ENCODE results near the gene ASGR1.
"Not testable (repeated sequence)": the region's sequence is repeated elsewhere in the genome, so short reads cannot be mapped to it uniquely, and the experiment has no call there.

Gene ASGR1

GRCh38 chr17:7190276-7190917 is 11.2 kb upstream of the ASGR1 start:
- no peak for DNase-seq

DNA sequence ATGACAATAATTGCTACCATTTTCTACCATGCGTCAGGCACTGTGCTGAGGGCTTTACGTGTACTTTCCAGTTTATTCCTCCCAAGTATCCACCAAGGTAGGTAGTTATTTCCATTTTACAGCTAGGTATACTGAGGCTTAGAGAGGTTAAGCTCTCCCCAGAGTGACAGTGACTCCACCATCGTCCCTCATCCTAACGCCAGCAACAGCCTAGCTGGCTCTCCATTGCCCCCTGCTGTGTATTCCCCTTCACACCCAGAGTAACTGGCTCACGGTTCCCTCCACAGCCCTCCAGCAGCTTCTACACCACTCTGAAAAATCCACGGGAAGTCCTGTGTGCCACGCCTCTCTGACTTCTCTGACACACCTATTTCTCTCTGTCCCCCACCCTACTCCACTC is 7.1 kb upstream of the ASGR1 start:
- no peak for DNase-seq

- no peak for DNase-seq
These were observed 5.5 kb upstream of the ASGR1 start for GRCh38 chr17:7184647-7185046.

DNA sequence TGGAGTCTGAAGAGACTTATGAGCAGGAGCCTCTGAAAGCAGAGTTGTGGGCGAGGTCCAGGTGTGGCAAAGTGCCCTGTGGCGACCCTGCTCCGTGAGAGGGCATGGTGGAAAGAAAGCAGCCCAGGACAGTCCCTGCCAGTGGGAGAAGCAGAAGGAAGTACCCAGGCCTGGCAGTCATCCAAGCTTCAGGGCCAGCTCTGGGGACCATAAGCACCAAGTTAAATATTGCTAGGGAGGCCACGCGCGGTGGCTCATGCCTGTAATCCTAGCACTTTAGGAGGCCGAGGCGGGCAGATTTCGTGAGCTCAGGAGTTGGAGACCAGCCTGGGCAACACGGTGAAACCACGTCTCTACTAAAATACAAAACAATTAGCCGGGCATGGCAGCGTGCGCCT is 4.9 kb upstream of the ASGR1 start:
- DNase-seq = no peak

DNA sequence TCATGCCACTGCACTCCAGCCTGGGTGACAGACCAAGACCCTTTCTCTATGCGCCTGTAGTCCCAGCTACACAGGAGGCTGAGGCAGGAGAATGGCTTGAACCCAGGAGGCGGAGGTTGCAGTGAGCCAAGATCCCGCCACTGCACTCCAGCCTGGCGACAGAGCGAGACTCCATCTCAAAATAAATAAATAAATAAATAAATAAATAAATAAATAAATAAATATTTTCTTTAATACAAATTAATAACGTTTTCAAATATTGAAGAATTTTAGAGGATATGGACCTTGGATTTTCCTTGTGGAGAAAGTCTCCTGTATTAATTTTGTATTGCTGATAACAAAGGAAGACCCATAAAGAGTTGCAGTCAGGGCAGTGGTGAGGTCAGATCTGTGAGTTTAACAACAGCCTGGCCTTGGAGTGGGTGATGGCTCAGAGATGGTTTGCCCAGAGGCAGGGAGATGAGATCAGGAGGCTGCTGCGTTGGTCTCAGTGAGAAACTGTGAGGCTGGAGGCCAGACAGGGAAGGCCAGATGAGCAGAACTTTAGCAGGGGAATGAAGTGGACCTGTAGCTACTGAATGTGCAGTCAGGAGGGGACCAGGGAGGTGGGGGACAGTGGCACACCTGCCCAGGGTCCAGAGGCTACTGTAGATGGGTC is 4.4 kb upstream of the ASGR1 start:
- DNase-seq = no peak

GRCh38 chr17:7182101-7182500 is 2.9 kb upstream of the ASGR1 start:
- DNase-seq = not testable (repeated sequence)

DNA sequence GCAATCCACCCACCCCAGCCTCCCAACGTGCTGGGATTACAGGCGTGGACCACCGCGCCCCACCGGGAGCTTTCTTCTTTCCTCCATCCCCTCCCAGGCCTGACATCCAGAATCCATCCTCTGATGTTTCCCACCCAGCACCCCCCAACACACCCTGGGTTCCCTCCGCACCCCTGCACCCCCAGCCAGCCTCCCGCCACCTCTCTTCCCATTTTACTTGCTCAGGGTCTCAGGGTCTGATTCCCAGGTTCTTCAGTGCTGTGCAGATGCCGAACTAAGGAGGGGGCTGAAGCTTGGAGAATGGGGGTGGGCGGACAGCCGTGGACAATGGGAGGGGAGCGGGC is 225 bp downstream of the ASGR1 start:
- no peak for DNase-seq

- DNase-seq = no peak
These were observed 1.2 kb downstream of the ASGR1 start for GRCh38 chr17:7177954-7178477.

DNA sequence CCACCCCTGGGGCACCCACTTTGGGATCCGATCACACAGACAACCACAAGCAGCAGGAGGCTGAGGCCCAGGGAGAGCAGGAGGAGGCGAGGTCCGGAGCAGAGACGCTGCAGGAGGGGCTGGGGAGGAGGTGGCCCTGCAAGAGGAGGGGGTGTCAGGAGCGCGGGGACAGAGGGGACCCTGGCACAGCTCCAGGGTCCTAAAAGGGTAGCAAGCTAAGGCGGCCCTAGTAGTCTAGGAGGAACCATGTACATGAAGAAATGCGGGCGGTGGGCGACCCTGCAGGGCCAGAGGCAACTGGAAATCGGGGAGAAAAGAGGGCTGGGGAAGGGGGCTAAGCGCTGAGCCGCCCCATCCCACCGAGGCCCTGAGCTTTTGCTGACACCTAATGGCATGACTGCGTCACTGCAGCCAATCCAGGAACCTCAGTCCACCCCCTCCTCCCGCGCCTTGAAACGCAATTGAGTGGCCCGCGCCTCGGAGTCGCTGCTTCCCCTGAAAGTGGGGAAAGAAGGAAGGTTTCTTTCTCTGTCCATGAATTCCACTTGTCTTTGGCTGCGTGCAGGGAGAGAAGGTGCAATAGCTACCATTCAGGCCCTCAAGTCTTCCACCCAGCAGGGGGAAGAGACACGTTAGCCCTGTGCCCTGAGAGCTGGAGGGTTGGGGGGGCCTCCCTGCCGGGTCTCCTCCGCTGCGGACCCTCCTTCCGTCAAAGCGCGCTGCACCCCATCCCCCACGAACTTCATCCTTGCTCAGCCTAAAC is 1.8 kb downstream of the ASGR1 start:
- peak; percentile 46 for DNase-seq

- no peak for DNase-seq
These were observed 2.4 kb downstream of the ASGR1 start for GRCh38 chr17:7176841-7177190.

DNA sequence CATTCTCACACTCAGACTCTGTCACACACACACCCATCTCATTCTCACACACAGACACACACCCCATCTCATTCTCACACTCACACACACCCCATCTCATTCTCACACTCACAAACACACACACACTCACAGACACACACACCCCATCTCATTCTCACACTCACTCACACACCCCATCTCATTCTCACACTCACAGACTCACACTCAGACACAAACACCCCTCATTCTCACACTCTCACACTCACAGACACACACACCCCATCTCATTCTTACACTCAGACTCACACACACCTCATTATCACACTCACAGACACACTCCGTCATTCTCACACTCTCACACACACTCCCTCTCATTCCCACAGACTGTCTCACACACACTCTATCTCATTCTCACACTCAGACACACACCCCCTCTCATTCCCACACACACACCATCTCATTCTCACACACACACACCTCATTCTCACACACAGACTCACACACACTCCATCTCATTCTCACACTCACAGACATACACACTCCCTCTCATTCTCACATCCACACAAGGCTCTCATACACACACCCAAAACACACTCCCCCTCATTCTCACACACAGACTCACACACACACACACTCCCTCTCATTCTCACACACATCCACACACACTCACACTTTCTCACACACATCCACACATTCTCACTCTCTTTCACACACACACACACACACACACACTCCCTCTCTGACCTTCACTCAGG is 2.9 kb downstream of the ASGR1 start:
- no peak for DNase-seq

GRCh38 chr17:7175330-7175733 is 3.8 kb downstream of the ASGR1 start:
- DNase-seq = no peak

DNA sequence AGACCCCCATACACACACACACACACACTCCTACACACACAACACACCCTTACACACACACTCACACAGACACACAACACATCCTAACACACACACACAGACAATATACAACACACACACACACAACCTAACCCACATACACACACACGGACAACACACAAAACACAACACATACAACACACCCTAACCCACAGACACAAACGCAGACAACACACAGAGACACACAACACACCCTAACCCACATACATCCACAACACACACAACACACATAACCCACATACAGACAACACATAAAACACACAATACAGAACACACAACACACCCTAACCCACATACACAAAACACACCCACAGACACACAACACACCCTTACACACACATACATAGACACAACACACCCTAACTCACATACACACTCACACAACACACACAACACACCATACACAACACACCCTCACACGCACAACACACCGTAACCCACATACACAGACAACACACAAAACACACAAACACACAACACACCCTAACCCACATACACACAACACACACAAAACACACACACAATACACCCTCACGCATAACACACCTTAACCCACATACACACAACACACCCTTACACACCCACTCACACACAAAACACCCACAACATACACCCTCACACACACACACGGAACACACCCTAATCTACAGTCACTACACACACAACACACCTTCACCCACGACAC is 4.4 kb downstream of the ASGR1 start:
- DNase-seq = no peak

DNA sequence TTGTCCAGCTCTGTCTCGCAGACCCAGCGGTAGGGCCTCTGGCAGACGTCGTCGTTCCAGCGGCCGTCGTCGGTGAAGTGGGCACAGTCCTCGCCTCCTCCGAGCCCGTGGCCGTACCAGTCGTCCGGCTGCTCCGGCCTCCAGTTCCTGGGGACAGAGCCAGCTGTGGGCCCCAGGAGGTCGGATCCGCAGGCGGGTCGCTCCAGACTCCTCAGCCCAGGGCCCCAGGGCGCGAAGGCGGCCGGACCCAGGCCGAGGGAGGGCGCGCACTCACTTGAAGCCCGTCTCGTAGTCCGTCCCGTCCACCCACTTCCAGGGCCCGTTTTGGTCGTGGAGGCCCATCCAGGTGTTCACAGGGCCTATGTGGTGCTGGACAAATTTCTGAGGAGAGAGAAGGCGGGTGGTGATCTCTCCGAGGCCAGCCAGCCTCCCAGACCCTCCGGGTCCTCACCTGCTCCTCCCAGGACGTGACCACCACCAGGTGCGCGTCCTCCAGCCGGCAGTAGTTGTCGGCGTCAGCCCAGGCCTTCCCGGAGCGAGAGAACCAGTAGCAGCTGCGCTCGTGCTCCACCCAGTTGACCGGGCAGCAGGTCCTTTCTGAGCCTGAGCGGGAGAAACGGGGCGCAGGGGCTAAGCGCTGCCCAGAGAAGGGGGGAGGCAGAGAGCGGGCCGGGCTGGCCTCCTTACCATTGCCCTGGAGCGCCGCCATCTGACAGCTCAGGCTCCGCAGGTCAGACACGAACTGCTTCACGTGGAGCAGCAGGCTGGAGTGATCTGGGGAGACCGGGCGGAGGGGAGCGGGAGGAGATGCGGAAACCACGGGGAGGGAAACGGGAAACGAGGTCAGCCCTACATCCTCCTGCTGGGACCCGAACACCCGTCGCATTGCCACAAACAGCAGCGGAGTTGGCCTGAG is 5.2 kb downstream of the ASGR1 start:
- peak; percentile 21 for DNase-seq

DNA sequence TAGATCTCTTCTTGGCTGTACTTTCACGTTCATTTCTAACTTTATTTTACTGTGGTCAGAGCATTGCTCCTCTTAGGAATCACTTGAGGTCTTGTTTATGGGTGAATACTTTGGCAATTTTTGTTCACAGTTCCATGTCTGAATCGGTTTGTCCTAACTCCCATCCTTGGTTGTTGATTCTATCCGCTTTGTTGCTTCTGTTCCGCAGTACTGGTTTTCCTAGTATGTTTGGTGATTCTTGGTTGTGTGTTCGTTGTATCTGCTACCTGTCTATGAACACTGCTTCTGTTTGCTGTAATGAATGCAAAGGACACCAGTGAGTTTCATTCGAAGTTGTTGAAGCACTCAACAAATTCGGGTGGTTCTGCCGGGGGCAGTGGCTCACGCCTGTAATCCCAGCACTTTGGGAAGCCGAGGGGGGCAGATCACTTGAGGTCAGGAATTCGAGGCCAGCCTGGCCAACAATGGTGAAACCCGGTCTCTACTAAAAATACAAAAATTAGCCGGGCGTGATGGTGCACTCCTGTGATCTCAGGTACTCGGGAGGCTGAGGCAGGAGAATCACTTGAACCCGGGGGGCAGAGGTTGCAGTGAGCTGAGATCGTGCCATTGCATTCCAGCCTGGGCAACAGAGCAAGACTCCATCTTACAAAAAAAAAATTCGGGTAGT is 6.5 kb downstream of the ASGR1 start:
- not testable (repeated sequence) for DNase-seq

DNA sequence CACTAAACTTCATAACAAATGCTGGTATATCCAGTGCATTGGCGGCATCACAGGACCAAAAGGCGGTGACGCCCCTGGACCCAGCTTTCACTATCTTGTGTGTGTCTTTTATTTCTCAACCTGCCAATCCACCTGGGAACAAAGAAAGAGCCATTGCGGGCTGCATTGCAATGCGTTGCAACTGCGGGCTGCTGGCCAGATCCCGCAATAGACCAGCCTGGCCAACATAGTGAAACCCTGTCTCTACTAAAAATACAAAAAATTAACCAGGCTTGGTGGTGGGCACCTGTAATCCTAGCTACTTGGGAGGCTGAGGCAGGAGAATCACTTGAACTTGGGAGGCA is 9.6 kb downstream of the ASGR1 start:
- DNase-seq = not testable (repeated sequence)

DNA sequence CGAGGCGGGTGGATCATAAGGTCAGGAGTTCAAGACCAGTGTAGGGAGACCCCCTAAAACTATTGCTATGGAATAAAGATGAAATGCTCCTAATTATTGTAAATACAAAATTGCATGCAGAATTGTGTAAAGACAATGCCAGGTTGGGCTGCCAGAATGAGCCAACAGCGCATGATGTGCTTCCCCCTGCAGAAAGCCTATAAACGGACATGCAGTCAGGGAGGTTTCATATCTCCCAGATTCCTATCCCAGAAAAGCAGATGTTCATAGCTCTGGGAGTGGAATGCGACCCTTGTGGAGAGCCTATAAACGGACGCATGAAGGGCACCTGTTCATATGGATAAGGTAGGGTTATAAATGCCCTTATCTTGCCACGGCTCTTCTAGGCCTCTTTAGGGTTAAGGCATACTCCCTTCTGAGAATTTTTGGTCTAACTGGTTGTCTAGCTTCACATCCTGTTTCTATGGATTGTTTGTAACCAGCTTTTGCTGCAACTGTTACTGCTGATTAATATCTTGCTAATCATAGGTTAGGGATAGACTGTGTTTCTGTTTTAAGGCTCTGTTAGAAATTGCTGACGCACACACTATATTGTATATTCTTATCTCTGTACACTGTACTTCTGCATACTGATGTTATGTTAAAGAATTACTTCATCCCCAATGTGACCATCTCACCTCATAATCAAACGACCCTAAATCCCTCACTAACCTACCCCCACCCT is 10.2 kb downstream of the ASGR1 start:
- DNase-seq = not testable (repeated sequence)

GRCh38 chr17:7167832-7168231 is 11.3 kb downstream of the ASGR1 start:
- DNase-seq = no peak

- DNase-seq = no peak
These were observed 12.3 kb downstream of the ASGR1 start for GRCh38 chr17:7166873-7167272.

DNA sequence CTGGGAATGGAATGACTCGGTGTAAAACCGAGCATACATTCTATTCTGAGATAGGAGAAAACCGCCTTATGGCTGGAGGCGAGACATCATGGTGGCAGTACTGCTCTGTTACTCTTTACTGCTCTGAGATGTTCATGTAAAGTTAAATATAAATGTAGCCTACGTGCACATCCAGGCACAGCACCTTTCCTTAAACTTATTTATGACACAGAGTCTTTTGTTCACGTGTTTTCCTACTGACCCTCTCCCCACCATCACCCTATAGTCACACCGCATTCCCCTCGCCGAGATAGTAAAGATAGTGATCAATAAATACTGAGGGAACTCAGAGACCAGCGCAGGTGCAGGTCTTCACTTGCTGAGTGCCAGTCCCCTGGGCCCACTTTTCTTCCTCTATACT is 19.6 kb downstream of the ASGR1 start:
- not testable (repeated sequence) for DNase-seq

Data from activated effector memory CD4-positive, alpha-beta T cell treated with Interleukin-2 at 50 U/mL for 16 hours (primary cell).